Measurements from ENCODE around the gene ZNF236. TPM values are rescaled to one million over a fixed set of nuclear protein-coding genes. Genes with fewer than 3 reads are reported as not detected.
"Not testable (repeated sequence)": the region's sequence is repeated elsewhere in the genome, so short reads cannot be mapped to it uniquely, and the experiment has no call there.

Gene ZNF236
- total and polyA plus RNA-seq, 7 donors, result 0.60 to 26.6 (median 18.9) TPM

DNA sequence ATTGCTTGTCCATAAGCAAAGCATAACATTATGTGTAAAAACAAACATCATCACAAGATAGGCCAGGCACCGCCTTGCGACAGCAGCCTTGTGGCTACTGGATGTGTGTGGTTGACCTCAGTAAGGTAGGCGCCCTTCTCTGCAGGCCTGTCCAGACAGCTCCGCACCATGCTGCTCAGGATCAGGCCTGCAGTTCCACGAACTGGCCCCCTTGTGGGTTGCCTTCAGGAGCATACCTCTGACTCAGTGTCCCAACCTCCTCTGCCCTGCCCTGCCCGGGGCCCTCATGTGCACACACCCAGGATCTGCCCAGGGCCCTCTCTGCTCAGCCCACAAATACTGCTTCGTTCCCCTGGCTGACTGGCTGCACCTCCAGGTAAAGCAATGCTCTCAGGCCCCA is 16.1 kb upstream of the ZNF236 start:
- WGBS, 2 donors, result 88 to 95% methylated on average over 7 of the region's 7 CpGs
- intact Hi-C loops (cut with DNase I), result no loop called here
- no peak for DNase-seq
- peaks cover 0 to 15% (median 13%) of the 10 kb centered on the region in 4 donors for H3K4me1 ChIP-seq
- no peak overlapping the region for H3K4me3 ChIP-seq
- H3K27me3 ChIP-seq, result peaks cover 0 to 4% (median 0%) of the 10 kb centered on the region in 3 donors
- TF ChIP-seq POLR2AphosphoS5 (IDR thresholded peaks at IDR 0.05), result no peak
- TF ChIP-seq, protein P1, sequence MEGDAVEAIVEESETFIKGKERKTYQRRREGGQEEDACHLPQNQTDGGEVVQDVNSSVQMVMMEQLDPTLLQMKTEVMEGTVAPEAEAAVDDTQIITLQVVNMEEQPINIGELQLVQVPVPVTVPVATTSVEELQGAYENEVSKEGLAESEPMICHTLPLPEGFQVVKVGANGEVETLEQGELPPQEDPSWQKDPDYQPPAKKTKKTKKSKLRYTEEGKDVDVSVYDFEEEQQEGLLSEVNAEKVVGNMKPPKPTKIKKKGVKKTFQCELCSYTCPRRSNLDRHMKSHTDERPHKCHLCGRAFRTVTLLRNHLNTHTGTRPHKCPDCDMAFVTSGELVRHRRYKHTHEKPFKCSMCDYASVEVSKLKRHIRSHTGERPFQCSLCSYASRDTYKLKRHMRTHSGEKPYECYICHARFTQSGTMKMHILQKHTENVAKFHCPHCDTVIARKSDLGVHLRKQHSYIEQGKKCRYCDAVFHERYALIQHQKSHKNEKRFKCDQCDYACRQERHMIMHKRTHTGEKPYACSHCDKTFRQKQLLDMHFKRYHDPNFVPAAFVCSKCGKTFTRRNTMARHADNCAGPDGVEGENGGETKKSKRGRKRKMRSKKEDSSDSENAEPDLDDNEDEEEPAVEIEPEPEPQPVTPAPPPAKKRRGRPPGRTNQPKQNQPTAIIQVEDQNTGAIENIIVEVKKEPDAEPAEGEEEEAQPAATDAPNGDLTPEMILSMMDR (IDR thresholded peaks at IDR 0.05), result no peak
- TF ChIP-seq POLR2A (IDR thresholded peaks at IDR 0.05), result no peak
- no peak for TF ChIP-seq EP300 (IDR thresholded peaks at IDR 0.05)
- no peaks in the 10 kb centered on the region for H3K36me3 ChIP-seq
- H3K9me3 ChIP-seq, result no peaks in the 10 kb centered on the region
- no peak overlapping the region for H3K27ac ChIP-seq

DNA sequence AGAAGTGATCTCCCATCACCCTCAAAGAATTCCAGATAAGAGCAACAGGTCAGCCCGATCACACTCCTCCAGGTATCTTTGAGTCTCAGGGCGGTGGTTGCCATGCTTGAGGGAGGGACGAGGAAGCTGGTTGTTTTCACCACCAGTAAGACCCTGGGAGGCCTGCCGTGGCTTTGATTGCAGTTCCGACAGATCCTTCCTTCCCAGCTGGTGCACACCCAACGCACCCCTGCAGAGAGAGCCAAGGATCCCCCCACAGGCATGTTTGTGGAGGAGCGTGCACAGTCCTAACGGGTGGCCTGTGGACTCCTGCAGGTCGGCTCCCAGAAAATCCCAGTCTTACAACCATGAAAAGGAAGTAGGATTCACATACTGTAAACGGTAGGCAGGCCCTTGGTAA is 13.8 kb upstream of the ZNF236 start:
- no peak for DNase-seq
- intact Hi-C loops (cut with DNase I), result no loop called here
- WGBS, 2 donors, result 92 to 94% methylated on average over 10 of the region's 10 CpGs
- Histone ChIP-seq H3K4me3 (no peak overlapping the region), H3K27ac (no peak overlapping the region), H3K27me3 (no peaks in the 10 kb centered on the region), H3K36me3 (no peaks in the 10 kb centered on the region), H3K4me1 (peaks cover 0 to 6% (median 4%) of the 10 kb centered on the region in 4 donors), H3K9me3 (no peaks in the 10 kb centered on the region)
- no peak for TF ChIP-seq POLR2A (IDR thresholded peaks at IDR 0.05)
- TF ChIP-seq, protein P1 (IDR thresholded peaks at IDR 0.05), result no peak
- TF ChIP-seq EP300 (IDR thresholded peaks at IDR 0.05), result no peak

DNA sequence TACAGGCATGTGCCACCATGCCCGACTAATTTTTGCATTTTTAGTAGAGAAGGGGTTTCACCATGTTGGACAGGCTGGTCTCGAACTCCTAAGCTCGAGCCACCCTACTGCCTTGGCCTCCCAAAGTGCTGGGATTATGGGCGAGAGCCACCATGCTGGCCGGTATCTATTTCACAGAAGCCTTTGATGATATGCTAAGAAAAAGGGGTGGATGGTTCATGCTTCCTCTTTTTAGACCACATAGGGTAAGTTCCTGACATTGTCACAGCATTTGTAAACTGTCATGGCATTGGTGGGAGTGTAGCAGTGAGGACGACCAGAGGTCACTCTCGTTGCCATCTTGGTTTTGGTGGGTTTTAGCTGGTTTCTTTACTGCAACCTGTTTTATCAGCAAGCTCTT is 10.8 kb upstream of the ZNF236 start:
- WGBS, 2 donors, result 86 to 94% methylated on average over 7 of the region's 7 CpGs
- H3K4me1 ChIP-seq; H3K27ac ChIP-seq; DNase-seq; H3K4me3 ChIP-seq; H3K36me3 ChIP-seq; H3K9me3 ChIP-seq; intact Hi-C loops (cut with DNase I); H3K27me3 ChIP-seq: not testable (repeated sequence)

DNA sequence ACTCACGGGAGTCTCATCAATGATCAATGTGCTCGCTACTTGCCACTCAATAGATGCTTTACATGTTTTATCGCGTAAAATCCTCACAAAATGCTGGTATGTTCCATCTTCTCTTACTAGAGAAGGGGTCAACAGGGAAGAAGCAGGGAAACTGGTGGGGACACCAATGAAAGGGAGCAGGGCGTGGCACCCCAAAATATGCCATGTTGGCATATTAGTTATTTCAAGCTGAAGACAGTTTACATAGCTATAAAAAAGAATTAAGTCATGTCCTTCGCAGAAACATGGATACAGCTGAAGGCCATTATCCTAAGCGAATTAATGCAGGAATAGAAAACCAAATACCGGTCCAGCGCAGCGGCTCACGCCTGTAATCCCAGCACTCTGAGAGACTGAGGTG is 8.1 kb upstream of the ZNF236 start:
- H3K4me1 ChIP-seq, result peaks cover 0 to 12% (median 2%) of the 10 kb centered on the region in 4 donors
- H3K27ac ChIP-seq, result no peak overlapping the region
- H3K9me3 ChIP-seq, result no peaks in the 10 kb centered on the region
- WGBS, 2 donors, result 89 to 90% methylated on average over 11 of the region's 11 CpGs
- H3K27me3 ChIP-seq, result no peaks in the 10 kb centered on the region
- TF ChIP-seq, protein P1 (IDR thresholded peaks at IDR 0.05), result no peak
- TF ChIP-seq POLR2A (IDR thresholded peaks at IDR 0.05) (no peak), POLR2AphosphoS5 (IDR thresholded peaks at IDR 0.05) (no peak), EP300 (IDR thresholded peaks at IDR 0.05) (no peak)
- intact Hi-C loops (cut with DNase I), result no loop called here
- H3K4me3 ChIP-seq, result no peak overlapping the region
- H3K36me3 ChIP-seq, result no peaks in the 10 kb centered on the region
- no peak for DNase-seq

DNA sequence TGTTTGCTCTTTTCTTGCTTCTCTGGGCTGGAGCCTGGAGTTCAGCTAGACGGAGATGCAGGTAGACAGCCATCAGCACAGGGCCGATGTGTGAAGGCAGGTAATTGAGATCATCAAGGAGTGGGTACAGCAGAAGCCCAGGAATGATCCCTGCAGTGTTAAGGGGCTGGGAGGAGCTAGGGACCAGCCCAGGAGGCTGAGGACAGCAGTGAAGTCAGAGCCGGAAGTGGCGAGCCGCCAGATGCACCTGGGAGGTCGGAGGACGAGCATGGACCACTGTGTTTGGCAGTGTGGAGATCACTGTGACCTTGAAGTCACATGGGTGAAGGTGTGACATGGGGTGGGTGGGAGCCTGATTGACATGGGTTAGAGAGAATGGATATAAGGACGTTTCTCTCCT is 6.2 kb upstream of the ZNF236 start:
- Histone ChIP-seq H3K27ac (no peak overlapping the region), H3K4me1 (peaks cover 0 to 29% (median 14%) of the 10 kb centered on the region in 4 donors), H3K4me3 (no peak overlapping the region), H3K36me3 (no peaks in the 10 kb centered on the region), H3K27me3 (no peaks in the 10 kb centered on the region), H3K9me3 (no peaks in the 10 kb centered on the region)
- DNase-seq, result no peak
- 74 to 93% methylated on average over 8 of the region's 8 CpGs for WGBS, 2 donors
- TF ChIP-seq, protein P1 (IDR thresholded peaks at IDR 0.05), result no peak
- intact Hi-C loops (cut with DNase I), result no loop called here

Data from sigmoid colon (tissue), 7 donors.